Endothelial cell of umbilical vein (primary cell): Measurements from ENCODE around the gene GCSH. TPM values are rescaled to one million over a fixed set of nuclear protein-coding genes. Genes with fewer than 3 reads are reported as not detected.

Source experiments
- BruUV-seq: library from RNA; stranded (reverse); fragments of 400-500 nt; replicated peaks from 2 replicates; lab custom pipeline; 2021; lab: Mats Ljungman, UMichigan
- CTCF ChIA-PET: fragments of 300-600, 350-600 bp; sonication (Branson Sonifier 250); formaldehyde crosslinking; loops from one replicate; lab custom pipeline; 2021; ENCODE audit warnings: antibody characterized with exemption, inconsistent platforms; lab: Charles Lee
- POLR2A ChIA-PET: fragments of 300-600, 350-600 bp; sonication (Branson Sonifier 250); formaldehyde crosslinking; loops from one replicate; lab custom pipeline; 2021; ENCODE audit warnings: antibody characterized with exemption, inconsistent platforms; lab: Charles Lee
- DNase-seq: peaks from one replicate; pipeline ENCODE4 v3.0.0-alpha.2; 2011; ENCODE audit warnings: low read depth, low spot score
- FAIRE-seq: peaks from 2 replicates; lab custom pipeline; 2011; peaks lifted over from hg19 to GRCh38; lab: Jason Lieb, UNC
- H2AFZ ChIP-seq: 2 replicates; pipeline ENCODE4 v1.6.0; 2012; ENCODE audit warnings: low read depth, low read length, control low read depth, inconsistent platforms
- H3K27ac ChIP-seq: 2 replicates; pipeline ENCODE4 v1.5.1; 2011; ENCODE audit warnings: low read depth, mild to moderate bottlenecking, control low read depth, low read length, moderate library complexity; ENCODE audit not compliant: insufficient read depth
- H3K27me3 ChIP-seq, 2 experiments: 2 replicates each; pipeline versions ENCODE4 v1.6.0 to v1.6.1; 2011; ENCODE audit warnings: low read length in 2 of 2, mixed read lengths in 1 of 2; ENCODE audit not compliant: control insufficient read depth in 2 of 2, insufficient read depth in 2 of 2
- H3K36me3 ChIP-seq, 2 experiments: 2 replicates in 1 of 2; 3 replicates in 1 of 2; pipeline ENCODE4 v1.5.1; 2011; ENCODE audit warnings: low read length in 2 of 2, mild to moderate bottlenecking in 1 of 2, moderate library complexity in 1 of 2; ENCODE audit not compliant: control insufficient read depth in 2 of 2, insufficient read depth in 2 of 2; ENCODE audit errors: extremely low read depth in 1 of 2
- H3K4me1 ChIP-seq: 3 replicates; pipeline ENCODE4 v1.5.1; 2011; ENCODE audit warnings: mild to moderate bottlenecking, low read length; ENCODE audit not compliant: control insufficient read depth, insufficient read depth; ENCODE audit errors: extremely low read depth
- H3K4me2 ChIP-seq: 2 replicates; pipeline ENCODE4 v1.6.1; 2011; ENCODE audit warnings: low read length, control low read depth, mixed read lengths; ENCODE audit not compliant: insufficient read depth
- H3K4me3 ChIP-seq, 3 experiments: fragments of 200-600 bp in 1 of 3; sonication (generic), shearing (Covaris generic) in 1 of 3; replicated peaks in 1 of 3; 2 replicates each; pipeline ENCODE4 v1.5.1; 2011 to 2016; ENCODE audit warnings: control low read depth in 3 of 3, low read length in 3 of 3, mild to moderate bottlenecking in 2 of 3, inconsistent platforms in 1 of 3, low read depth in 1 of 3, moderate library complexity in 1 of 3; ENCODE audit not compliant: insufficient read depth in 1 of 3
- H3K79me2 ChIP-seq: 2 replicates; pipeline ENCODE4 v1.6.0; 2012; ENCODE audit warnings: low read length, inconsistent platforms; ENCODE audit not compliant: control insufficient read depth, insufficient read depth
- H3K9ac ChIP-seq: replicated peaks from 2 replicates; pipeline ENCODE3; 2011; ENCODE audit warnings: low read length, control low read depth; ENCODE audit not compliant: insufficient read depth; ENCODE audit errors: extremely low read depth
- H3K9me1 ChIP-seq: replicated peaks from 3 replicates; pipeline ENCODE4 v1.6.0; 2011; ENCODE audit warnings: mild to moderate bottlenecking, low read length; ENCODE audit not compliant: control insufficient read depth, insufficient read depth; ENCODE audit errors: extremely low read depth
- H3K9me3 ChIP-seq: replicated peaks from 2 replicates; pipeline ENCODE4 v1.5.1; 2012; ENCODE audit warnings: low read length, inconsistent platforms; ENCODE audit not compliant: control insufficient read depth, insufficient read depth
- H4K20me1 ChIP-seq: replicated peaks from 2 replicates; pipeline ENCODE3; 2011; ENCODE audit warnings: mild to moderate bottlenecking, low read length; ENCODE audit not compliant: control insufficient read depth, insufficient read depth; ENCODE audit errors: extremely low read depth
- EZH2 ChIP-seq: IDR thresholded peaks from 2 replicates; pipeline ENCODE4 v1.6.1; 2012; ENCODE audit warnings: borderline replicate concordance, low read depth, mild to moderate bottlenecking, moderate library complexity, low read length, inconsistent platforms; ENCODE audit not compliant: severe bottlenecking
- FOS ChIP-seq: IDR thresholded peaks from 2 replicates; pipeline ENCODE4 v1.6.1; 2011; ENCODE audit warnings: mild to moderate bottlenecking, low read length, moderate library complexity, borderline replicate concordance; ENCODE audit not compliant: insufficient read depth
- GATA2 ChIP-seq: IDR thresholded peaks from 2 replicates; pipeline ENCODE4 v1.7.0; 2011; ENCODE audit warnings: low read depth, mild to moderate bottlenecking, moderate library complexity, mixed read lengths, low read length; ENCODE audit not compliant: insufficient read length, insufficient read depth
- JUN ChIP-seq: IDR thresholded peaks from 2 replicates; pipeline ENCODE4 v1.6.1; 2011; ENCODE audit warnings: borderline replicate concordance, low read depth; ENCODE audit not compliant: insufficient read length, insufficient read depth
- MYC ChIP-seq: IDR thresholded peaks from one replicate; pipeline ENCODE4 v1.6.1; 2011; ENCODE audit warnings: mild to moderate bottlenecking, low read depth, low read length
- POLR2A ChIP-seq: IDR thresholded peaks from 2 replicates; pipeline ENCODE4 v1.6.1; 2012; ENCODE audit warnings: low read depth, mild to moderate bottlenecking, control low read depth, low read length
- POLR2AphosphoS5 ChIP-seq: IDR thresholded peaks from 2 replicates; pipeline ENCODE4 v1.6.1; 2012; ENCODE audit warnings: low read depth, mild to moderate bottlenecking, control low read depth, low read length, moderate library complexity; ENCODE audit not compliant: insufficient read depth
- dilution Hi-C: fragments of 300-500 bp; cut with MboI; formaldehyde crosslinking; loops from one replicate; pipeline ENCODE4 v1.15.0; 2019; ENCODE audit warnings: low sequenced_read_pairs; ENCODE audit not compliant: extremely low pct_ligation_motif_present
- intact Hi-C: fragments of 100-400 bp; cut with micrococcal nuclease; formaldehyde crosslinking; loops from one replicate; pipeline ENCODE4 v1.10.0; 2022
- polyA plus RNA-seq, 4 experiments: library from polyadenylated mRNA; depleted of rRNA in 3 of 4; stranded (reverse) in 3 of 4; unstranded in 1 of 4; fragments of >200 nt; gene quantifications; 2 replicates each; pipeline versions ENCODE4 v1.2.1 to v1.2.3, GENCODE V29; 2011 to 2012; ENCODE audit warnings: missing spikeins in 1 of 4
- total RNA-seq: library from RNA; stranded (reverse); gene quantifications from 2 replicates; pipeline ENCODE4 v1.2.3, GENCODE V29; 2021
- TF ChIP-seq, protein P1 (sequence below): IDR thresholded peaks from 2 replicates; pipeline ENCODE4 v1.6.1; 2011; ENCODE audit not compliant: insufficient read depth, insufficient read length
- TF ChIP-seq, protein P2 (sequence below), 2 donors: IDR thresholded peaks; 1 replicate in 1 of 2; 2 replicates in 1 of 2; pipeline ENCODE4 v1.5.1; 2011; ENCODE audit warnings: low read length in 2 of 2, mild to moderate bottlenecking in 2 of 2, moderate library complexity in 2 of 2, control low read depth in 1 of 2, inconsistent platforms in 1 of 2, low read depth in 1 of 2; ENCODE audit not compliant: insufficient read depth in 1 of 2; ENCODE audit errors: extremely low read depth in 1 of 2

GCSH gene
- total and polyA plus RNA-seq, 2 donors (not counting 3 experiments of a cell fraction or from before 2014, with no cell fraction given) = 6.9 to 31.1 TPM

DNA sequence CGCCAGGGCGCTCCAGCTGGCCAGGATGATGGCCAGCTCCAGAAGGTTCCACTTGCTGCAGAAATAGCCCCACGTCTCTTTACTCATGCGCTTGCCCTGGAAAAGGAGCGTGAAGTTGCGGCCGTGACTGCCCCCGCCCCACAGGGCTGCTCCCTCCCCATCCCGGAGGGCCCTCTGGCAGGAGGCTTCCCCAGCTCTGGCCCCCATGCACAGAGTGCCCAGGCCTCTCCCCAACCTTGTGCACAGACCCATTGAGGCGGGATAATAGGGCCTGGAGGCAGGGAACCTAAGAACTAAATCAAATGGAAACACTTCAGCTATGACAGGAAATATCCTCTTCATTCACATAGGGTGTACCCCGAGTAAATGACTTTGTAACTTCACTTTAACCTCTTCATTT is 21.2 kb upstream of the GCSH start:
- Histone ChIP-seq H3K4me3 (no peak overlapping the region), H3K27ac (no peak overlapping the region), H3K27me3 (no peaks in the 10 kb centered on the region), H3K9me1 (no peaks in the 10 kb centered on the region), H3K36me3 (no peaks in the 10 kb centered on the region), H3K4me1 (no peaks in the 10 kb centered on the region), H3K9me3 (no peaks in the 10 kb centered on the region), H2AFZ (no peak overlapping the region), H3K9ac (no peak overlapping the region), H3K4me2 (no peak overlapping the region), H3K79me2 (no peaks in the 10 kb centered on the region), H4K20me1 (no peaks in the 10 kb centered on the region)
- DNase-seq (no peak), FAIRE-seq (no peak)
- dilution Hi-C loops = no loop called here
- intact Hi-C loops = no loop called here
- ChIA-PET CTCF (interaction anchor here (0.9 kb wide), 1 partner anchor 8 kb away, joined by 3 read pairs; no protein-coding TSS in a partner anchor), POLR2A (no interaction called here)
- BruUV-seq = no TSS peak
- TF ChIP-seq FOS (no peak), JUN (no peak), POLR2A (no peak), GATA2 (no peak), EZH2 (no peak), POLR2AphosphoS5 (no peak), MYC (no peak)
- TF ChIP-seq, protein P1, sequence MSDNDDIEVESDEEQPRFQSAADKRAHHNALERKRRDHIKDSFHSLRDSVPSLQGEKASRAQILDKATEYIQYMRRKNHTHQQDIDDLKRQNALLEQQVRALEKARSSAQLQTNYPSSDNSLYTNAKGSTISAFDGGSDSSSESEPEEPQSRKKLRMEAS = no peak
- TF ChIP-seq, protein P2, sequence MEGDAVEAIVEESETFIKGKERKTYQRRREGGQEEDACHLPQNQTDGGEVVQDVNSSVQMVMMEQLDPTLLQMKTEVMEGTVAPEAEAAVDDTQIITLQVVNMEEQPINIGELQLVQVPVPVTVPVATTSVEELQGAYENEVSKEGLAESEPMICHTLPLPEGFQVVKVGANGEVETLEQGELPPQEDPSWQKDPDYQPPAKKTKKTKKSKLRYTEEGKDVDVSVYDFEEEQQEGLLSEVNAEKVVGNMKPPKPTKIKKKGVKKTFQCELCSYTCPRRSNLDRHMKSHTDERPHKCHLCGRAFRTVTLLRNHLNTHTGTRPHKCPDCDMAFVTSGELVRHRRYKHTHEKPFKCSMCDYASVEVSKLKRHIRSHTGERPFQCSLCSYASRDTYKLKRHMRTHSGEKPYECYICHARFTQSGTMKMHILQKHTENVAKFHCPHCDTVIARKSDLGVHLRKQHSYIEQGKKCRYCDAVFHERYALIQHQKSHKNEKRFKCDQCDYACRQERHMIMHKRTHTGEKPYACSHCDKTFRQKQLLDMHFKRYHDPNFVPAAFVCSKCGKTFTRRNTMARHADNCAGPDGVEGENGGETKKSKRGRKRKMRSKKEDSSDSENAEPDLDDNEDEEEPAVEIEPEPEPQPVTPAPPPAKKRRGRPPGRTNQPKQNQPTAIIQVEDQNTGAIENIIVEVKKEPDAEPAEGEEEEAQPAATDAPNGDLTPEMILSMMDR (IDR thresholded peaks at IDR 0.05; ENCODE audit: extremely low read depth in 1 of 2, insufficient read depth in 1 of 2, low read depth in 1 of 2, low read length in 2 of 2) = no peak
